ENCODE results near the gene STOML2.

DNA sequence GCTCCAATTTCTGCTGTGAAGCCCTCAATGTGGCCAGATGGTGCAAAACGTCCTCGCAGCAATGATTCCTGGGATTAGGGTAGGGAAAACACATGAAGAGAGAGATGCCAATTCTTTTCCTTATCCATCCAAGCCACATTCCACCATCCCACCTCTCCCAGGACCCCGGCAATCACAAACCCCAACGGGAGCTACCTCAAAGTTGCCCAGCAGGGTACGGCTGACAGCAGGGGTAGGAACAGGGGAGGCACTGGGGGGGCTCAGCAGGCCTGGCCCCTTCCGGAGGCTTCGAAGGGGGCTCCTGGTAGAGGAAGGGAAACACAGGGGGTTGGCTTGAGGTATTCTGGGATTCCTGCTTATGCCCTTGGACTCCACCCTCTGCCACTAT lies 3.4 kb upstream of the STOML2 start:
- TF ChIP-seq, protein P1, sequence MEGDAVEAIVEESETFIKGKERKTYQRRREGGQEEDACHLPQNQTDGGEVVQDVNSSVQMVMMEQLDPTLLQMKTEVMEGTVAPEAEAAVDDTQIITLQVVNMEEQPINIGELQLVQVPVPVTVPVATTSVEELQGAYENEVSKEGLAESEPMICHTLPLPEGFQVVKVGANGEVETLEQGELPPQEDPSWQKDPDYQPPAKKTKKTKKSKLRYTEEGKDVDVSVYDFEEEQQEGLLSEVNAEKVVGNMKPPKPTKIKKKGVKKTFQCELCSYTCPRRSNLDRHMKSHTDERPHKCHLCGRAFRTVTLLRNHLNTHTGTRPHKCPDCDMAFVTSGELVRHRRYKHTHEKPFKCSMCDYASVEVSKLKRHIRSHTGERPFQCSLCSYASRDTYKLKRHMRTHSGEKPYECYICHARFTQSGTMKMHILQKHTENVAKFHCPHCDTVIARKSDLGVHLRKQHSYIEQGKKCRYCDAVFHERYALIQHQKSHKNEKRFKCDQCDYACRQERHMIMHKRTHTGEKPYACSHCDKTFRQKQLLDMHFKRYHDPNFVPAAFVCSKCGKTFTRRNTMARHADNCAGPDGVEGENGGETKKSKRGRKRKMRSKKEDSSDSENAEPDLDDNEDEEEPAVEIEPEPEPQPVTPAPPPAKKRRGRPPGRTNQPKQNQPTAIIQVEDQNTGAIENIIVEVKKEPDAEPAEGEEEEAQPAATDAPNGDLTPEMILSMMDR (conservative IDR thresholded peaks at IDR 0.05; ENCODE audit: low read depth, low read length) = no peak
- TF ChIP-seq EZH2 (IDR thresholded peaks at IDR 0.05; ENCODE audit: low read length, unreplicated experiment) (no peak), EZH2phosphoT487 (IDR thresholded peaks at IDR 0.05; ENCODE audit: borderline replicate concordance, low read length) (no peak)
